GM19035 (cell line): ENCODE data around the gene FA2H.
"Not testable (repeated sequence)": the region's sequence is repeated elsewhere in the genome, so short reads cannot be mapped to it uniquely, and the experiment has no call there.

Experiments used
- ATAC-seq: cut with Tn5 transposase; IDR thresholded peaks from one replicate; pipeline ENCODE4 v1.9.1; 2021; ENCODE audit not compliant: unreplicated experiment

Gene FA2H

DNA sequence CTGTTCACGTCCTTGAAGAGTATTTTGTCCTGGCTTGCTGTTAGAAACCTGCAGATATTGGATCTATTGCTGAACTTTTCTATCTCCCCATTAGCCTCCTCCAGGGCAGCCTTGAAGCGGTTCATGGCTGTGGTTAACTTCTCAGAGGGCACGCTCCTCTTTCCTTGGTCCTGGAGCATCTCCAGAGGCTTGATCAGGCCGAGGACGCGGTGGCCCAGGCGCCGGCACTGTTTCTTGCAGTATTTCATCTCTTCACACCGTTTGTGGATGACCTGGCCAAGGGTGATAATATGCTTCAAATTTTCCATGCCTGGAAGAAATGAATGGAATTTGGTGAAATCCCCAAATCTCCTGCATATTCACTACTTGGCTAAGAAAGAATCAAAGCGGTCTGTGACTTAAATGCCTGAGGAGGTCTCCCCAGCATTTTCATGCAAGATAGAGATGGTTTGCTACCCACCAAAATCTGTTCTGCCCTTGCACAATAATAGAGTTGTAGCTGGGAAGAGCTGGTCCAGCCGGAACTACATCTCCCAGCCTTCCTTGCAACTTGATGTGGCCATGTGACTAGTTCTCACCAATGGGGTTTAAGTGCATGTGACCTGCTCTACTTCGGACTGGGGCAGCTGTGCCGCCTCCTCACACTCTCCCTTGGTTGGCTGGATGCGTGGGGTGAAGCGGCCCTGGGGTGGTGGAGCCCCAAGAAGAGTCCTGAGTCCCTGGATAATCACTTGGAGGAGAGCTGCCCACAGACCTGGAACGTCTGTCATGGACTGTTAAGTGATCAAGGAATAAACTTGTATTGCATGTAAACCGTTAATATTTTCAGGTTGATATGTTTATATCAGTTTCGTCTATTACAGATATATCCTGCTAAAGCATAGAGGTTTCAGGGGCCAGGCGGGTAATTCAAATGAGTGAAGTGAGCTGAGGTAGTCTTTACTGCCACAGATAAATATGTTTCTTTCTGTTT, 78.9 kb downstream of the FA2H start:
- peak; percentile 70 for ATAC-seq

- ATAC-seq: no peak
Measured at GRCh38 chr16:74691093-74691855, 83.3 kb downstream of the FA2H start.

GRCh38 chr16:74682556-74682955, 92.1 kb downstream of the FA2H start:
- no peak for ATAC-seq

DNA sequence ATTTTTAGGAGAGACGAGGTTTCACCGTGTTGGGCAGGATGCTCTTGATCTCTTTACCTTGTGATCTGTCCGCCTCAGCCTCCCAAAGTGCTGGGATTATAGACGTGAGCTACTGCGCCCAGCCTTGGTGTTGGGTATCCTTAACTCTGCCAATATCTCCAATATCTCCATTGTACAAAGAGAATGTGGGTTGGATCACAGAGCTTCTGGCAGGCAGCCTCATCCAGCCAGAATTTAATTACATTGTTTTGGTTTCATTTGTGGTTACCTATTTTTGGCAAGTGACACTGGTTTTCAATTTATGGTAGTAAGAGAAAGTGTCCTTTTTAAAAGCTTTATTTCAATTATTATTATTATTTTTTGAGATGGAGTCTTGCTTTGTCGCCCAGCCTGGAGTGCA, 93.9 kb downstream of the FA2H start:
- ATAC-seq: no peak

- no peak for ATAC-seq
Measured at GRCh38 chr16:74679983-74680382, 94.6 kb downstream of the FA2H start.

GRCh38 chr16:74677868-74678267, 96.8 kb downstream of the FA2H start:
- ATAC-seq: no peak

- ATAC-seq: no peak
Measured at GRCh38 chr16:74673876-74674275, 100.7 kb downstream of the FA2H start.

- not testable (repeated sequence) for ATAC-seq
Measured at GRCh38 chr16:74668877-74669276, 105.7 kb downstream of the FA2H start.

DNA sequence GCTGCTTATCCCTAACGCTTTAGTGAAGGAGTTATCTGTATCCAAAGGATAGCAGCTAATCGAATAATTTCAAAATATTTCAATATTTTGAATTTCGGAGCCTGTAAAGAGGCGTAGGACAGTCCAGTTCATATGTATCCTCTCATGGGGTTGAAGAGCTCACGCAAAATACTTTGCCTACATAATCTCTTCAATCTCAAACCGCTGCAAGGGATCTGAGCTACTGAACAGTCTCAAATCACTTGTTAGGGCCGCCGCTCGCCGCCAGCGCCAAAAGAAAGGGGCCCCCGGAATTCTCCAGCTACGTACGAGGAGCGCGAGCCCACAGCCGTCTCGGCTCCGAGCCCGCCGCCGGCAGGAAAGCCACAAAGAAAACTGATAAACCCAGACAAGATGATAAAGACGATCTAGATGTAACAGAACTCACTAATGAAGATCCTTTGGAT, 107.3 kb downstream of the FA2H start:
- ATAC-seq: peak; percentile 0

DNA sequence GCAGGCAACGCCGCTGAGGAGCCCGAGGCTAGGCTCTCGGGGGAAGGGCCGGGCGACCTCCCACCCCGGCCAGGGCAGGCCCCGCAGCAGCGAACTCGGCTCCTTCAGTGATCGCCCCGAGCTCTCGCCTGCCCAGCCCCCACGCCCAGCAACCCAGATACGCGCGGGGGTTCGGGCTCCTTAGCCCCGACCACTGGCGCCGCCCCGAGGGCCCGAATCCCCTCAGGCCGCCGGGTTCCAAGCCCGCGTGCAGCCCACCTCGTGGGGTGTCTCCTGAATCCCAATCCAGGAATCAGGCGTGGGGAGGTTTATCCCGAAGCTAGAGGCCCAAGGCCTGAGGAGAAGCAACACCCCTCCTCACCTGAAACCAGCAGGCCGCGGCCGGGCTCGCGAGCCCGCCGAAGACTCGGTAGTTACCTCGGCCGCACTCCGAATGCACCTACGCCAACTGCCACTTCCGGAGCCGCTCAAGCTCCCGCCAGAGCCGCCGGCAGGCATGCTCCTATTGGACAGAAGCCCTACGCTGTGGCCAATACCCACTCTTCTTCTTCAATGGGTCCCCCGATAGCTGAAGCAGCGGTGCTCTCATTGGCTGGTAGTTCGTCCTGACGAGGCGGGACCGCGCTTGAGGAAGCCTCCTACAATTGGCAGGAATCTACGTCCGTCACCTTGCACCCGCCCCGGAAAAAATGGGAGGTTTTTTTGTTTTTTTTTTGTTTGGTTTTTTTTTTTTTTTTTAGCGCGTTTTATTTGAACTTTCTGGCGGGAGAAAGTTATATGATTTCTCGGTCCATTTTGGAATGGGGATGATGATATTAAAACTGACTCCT, 108.0 kb downstream of the FA2H start, which contains the start of gene RFWD3:
Gene RFWD3 (minus strand): TSS at position 453 of the 830 bp plus-strand sequence. CDS start 5,428 bp downstream, outside the sequence.
- peak; percentile 100 for ATAC-seq

DNA sequence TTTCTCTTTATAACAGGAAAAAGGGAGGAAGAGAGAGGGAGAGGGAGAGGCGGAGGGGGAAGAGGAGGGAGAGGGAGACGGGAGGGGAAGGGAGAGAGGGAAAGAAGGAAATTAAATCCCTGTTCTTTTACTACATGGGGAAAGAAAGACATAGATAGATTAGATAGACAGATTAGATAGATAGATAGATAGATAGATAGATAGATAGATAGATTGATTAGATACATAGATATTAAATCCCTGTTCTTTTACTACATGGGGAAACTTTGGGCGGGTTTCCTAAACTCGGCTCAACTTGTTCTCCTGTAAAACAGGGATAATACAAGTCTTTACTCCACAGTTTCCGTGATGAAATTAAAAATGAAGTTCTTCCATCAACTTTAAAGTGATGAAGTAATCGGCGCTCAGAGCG, 108.6 kb downstream of the FA2H start:
- no peak for ATAC-seq
